Stimulated activated CD8-positive, alpha-beta memory T cell treated with anti-CD3 and anti-CD28 coated beads, Interleukin-15, amount 100 ng/mL, for 1 hour (primary cell): Measurements from ENCODE around the gene HRC.
"Not testable (repeated sequence)": the region's sequence is repeated elsewhere in the genome, so short reads cannot be mapped to it uniquely, and the experiment has no call there.

ENCODE experiments used
- DNase-seq: peaks from one replicate; pipeline ENCODE4 v3.0.0-alpha.2; 2020; ENCODE audit warnings: low read depth

The HRC gene

DNA sequence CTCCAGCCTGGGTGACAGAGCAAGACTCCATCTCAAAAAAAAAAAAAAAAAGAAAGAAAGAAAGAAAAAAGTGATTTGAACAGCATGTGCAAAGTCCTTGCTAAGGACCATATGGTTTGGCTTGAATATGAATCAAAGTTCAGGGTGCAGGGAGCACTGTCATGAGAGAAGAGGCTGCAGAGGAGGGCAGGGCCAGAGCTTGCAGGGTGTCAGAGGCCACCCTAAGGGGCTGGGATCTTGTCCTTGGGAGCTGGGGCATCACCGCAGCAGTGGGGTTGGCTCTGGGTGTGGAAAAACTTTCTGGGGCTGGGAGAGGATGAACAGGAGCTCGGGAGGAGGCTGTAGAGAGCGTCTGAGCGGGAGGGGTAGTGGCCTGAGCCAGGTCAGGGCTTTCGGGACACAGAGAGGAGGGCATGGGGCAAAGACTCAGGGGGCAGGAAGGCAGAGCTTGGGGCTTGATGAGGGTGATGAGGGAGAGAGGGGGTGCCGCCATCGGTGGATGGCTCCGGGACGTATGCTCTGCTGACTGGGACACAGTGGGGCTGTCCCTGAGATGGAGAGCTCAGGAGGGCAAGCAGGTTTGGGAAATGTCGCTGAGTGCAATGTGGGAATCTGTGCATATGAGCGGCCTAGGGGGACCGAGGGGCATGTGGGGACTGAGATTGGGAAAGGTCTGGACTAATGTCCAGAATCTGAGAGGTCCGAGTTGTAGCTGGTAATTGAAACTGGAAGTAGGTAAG, 5.4 kb upstream of the HRC start:
- DNase-seq, result no peak

DNA sequence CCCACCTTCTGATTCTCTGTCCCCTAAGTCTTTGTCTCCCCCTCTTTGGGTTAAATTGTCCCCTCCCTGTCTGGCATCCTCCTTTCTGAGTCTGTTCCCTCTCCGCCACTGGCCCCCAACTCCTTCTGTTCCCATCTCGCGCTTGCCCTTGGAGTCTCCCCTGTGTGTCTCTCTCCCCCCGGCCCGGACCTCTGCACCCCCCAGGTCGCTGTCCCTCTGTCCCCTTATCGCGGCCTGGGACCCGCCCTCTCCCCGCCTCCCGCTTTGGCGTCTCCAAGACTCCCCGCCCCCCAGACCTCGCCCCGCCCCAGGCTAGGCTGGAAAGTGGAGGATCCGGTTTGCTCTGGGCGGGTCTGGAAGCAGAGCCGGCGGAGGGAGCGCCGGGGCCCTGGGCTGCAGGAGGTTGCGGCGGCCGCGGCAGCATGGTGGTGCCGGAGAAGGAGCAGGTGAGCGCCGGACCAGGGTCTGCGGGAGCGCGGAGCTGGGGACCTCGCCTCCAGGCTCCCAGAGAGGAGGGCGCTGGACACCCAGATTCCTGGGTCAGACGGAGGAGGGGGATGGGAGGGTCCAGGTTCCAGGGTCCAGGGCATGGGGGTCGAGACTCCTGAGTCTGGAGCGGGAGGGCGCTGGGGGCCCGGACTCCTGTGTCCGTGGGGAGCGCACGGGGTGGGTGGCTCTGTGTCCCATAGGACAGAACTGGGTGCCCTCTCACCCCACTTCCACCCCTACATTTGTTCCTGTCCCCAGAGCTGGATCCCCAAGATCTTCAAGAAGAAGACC, 2.4 kb upstream of the HRC start, which contains the start of gene TRPM4:
Gene TRPM4, plus strand, starts transcription at position 348 of the 780 bp plus-strand sequence. Its CDS starts 75 bp downstream, at position 423.
- DNase-seq, result no peak

DNA sequence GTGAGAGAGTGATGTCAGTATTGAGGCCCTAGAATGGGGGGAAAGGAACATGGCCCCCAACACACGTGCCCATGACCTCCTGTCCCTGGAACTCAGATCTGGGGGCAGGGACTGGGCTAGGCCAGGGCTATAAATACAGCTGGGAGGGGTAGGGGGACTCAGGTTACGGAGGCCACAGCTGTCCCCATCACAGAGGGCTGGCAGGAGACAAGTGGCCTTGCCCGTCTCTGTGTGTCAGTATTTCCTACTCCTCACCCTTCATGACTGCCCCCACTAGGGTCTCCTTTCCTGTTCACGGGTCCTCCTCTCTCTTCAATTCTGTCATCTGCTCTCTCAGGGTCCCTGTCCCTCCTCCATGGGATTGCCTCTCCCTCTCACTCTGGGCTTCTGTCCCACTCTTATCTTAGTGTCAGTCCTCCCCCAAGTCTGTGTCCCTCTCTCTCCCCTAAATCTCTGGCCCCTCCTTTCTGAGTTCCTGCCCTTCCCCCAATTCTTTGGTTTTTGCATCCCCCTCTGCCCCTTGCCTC, 687 bp upstream of the HRC start:
- no peak for DNase-seq

DNA sequence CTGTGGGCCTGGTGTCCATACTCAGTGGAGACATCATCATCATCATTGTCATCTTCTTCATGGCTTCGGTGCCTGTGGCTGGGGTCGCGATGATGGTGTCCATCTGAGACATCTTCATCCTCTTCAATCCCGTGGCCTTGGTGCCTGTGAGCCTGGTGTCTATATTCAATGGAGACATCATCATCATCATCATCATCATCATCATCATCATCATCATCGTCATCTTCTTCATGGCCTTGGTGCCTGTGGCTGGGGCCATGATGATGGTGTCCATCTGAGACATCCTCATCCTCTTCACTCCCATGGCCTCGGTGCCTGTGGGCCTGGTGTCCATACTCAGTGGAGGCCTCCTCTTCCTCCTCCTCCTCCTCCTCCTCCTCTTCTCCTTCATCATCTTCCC, 917 bp downstream of the HRC start:
- DNase-seq, result no peak

DNA sequence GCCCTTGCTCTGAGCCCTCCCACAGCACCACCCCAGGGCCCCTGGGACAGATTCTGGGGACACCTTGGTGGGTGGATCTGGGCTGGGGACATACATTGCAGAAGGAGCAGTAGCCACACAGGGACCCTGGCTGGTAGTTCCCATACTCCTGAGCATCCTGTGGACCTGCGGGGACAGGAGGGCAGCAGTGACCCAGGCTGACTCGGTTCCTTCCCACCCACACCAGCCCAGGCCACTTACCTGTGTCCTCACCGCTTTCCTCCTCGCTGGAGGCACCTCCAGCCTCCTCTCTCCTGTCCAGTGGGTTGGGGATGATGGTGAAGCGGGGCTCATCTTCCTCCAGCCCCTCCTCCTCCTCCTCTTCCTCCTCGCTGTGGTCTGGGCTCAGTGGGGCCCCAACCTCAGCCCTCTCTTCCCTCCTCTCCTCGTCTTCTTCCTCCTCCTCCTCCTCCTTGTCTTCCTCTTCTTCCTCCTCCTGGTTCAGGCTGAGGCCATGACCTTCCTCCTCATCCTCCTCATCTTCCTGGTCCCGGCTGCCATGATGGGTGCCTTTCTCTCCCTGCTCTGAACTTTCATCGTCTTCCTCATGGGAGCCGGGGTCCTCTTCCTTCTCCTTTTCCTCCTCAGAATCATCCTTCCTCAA, 1.9 kb downstream of the HRC start:
- no peak for DNase-seq

DNA sequence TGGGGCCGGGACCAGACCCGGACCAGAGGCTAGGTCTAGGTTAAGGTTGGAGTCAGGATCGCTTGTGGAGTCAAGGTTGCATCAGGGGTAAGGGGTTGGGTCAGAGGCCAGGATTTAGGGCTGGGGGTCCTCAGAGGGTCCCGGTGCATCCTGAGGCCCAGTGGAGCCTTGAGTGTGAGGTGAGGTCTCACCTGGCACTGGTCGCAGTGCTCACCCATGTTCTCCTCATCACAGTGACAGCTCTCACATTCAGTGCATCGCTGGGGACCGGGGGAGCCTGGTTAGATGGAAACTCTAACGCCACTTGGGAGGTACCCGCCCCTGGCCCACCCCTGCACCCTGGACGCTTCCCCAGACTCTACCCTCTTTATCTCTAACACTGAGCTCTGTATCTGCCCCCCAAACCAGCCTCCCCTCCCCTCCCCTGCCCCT, 3.1 kb downstream of the HRC start:
- DNase-seq, result no peak

DNA sequence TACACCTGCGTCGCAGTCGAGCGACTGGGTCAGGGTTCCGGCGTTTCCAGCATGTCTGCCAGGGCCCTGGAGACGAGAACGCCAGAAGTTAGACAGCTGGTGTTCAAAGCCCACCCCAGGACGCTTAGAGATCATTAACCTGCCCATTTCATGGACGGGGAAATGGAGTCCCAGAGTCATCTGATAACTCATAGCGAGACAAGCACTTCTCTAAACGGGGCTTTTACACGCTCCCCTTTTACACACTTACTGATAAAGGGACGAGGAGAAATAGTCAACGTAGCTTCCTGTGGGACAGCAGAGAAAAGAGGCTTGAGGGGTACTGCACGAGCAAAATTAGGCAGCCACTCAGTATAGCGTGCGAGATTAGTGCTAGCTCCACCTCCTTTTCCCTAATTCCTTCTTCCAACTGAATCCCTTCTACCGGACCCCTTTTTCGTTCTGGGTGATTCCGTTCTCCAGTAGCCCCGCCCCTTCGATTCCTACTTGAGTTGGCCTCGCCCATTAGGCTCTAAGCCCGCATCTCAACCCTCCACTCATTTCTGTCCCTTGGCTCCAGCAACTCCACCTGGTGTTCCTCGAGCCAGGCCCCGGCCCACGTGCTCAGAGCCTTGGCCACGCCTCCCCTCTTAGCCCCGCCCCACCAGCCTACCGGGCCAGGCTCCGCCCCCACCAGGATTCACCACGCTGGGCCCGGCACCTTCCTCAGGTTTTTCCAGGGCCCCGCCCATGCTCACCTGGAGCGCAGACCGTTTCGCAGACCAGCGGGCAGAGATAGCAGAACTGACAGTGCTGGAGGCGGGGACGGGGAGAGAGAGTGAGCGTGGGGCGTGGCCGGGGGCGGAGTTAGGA, 3.7 kb downstream of the HRC start:
- no peak for DNase-seq

DNA sequence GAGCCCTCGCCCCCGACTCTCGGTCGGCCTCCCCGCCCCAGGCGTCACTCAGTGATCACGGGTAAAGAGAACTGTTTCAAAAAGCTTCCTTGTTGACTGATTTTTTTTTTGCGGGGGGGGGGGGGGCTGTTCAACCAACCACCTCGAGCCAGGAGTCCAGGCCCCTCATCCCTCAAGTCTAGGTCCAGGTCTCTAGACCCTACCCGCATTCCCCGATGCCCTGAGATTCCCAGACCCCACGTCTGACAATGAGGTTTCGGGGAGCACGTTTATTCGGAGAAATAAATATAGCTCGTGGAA, 4.3 kb downstream of the HRC start:
- DNase-seq, result no peak

DNA sequence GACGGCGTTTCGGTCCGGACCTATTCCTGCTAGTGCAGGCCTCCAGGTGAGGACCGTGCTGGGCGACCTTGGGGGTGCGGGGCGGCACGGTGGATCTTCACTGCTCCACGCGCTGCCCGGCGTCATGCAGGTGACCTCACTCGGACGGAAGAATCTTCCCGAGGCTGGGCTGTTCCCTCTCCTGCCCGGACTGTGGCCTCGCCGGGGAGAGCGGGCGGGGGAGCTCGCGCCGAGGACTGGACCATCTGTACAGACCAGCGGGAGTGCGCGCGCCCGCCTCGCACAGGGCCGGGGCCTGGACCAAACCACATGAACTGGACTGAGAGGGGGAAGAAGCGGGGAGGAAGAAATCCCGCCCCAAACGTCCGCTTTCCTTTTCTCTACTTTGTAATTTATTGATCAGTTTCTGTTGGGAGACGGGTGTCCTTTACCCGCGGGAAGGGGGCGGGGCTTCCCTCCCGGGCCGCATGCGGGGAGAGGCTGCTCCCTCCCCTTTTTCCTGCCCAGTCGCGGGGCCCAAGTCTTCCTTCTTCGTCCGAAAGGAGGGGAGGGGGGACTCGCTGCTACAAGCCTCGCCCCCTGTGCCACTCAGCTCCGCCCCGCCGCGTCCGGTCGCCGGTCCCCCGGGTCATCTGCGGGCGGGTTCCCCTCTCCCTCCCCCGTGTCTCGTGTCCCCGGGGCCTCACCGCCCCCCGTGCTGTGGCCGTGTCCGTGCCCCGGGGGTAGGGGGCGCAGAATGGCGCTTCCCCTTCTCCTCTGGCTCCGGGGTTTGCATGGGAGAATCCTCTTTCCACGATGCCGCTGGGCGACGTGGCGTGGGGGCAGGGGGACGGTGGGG, 4.9 kb downstream of the HRC start:
- no peak for DNase-seq

DNA sequence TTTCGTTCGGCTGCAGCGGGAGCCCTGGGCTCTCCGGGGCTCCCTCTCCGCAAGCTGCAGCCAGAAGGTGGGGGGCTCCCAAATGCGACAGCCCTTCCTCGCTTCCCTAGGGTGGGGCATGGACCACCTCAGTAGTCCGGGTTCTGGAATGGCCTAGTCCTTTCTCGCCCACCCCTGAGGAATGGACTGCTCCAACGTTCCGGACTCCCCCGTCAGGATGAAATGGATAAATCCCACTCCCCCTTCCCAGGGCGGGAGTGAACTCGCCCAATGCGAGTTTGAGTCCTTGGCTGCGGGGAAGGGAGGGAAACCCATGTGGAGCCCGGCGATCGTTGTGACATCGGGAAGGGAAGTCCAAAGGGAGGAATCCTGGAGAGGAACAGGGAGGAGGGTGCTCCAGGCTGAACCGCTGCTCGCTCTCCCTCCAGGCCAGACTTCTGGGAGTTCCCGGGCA, 5.5 kb downstream of the HRC start:
- DNase-seq, result no peak

DNA sequence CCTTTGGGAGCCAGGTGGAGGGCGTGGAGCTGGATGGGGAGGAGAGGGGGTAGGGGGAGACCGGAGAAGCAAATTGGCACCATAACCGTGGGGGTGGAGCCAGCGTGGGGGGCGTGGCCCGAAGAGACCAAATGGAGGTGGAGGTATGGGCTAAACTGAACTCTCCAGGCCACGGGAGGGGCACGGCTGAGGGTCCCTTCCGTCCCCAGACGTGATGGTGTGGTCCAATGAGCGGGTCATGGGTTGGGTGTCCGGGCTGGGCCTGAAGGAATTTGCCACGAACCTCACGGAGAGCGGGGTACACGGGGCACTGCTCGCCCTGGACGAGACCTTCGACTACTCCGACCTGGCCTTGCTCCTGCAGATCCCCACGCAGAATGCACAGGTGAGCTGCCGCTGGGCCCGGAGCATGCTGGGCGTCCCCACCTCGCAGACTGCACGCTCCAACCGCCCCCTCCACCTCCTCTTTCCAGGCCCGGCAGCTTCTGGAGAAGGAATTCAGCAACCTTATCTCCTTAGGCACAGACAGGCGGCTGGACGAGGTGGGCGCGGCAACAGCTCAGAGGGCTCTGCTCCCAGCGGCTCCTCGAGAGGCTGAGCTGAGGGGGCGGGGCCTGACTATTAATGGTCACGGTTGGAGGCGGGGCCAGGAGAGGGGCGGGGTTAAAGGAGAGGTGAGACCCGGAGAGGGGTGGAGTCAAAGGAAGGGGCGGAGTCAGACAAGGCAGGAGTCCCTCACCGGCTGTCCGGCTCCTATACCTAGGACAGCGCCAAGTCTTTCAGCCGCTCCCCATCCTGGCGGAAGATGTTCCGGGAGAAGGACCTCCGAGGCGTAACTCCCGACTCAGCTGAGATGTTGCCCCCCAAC, 6.2 kb downstream of the HRC start:
- DNase-seq, result peak; percentile 54

DNA sequence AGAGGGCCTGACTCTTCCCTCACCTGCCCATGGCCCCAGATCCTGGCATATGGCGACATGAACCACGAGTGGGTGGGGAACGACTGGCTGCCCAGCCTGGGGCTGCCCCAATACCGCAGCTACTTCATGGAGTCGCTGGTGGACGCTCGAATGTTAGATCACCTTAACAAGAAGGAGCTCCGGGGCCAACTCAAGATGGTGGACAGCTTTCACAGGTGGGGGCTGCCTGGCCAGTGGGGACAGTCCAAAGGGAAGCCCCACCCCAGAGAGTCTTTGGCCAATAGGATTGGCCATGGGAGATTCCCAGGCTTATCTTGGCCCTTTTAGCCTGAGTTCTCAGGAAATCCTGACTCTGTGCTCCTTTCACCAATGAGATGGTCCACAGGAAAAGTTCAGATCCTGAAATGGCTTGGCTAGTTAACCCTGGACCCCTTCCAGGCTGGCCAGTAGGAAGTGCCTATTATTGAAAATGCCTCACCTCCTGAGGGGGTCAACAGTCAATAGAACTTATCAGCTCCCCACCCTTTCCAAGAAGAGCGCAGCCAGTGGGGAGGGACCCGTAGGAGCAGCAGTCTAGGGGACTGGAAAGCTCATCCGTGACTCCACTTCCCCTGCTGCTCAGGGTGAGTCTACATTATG, 7.0 kb downstream of the HRC start:
- no peak for DNase-seq

DNA sequence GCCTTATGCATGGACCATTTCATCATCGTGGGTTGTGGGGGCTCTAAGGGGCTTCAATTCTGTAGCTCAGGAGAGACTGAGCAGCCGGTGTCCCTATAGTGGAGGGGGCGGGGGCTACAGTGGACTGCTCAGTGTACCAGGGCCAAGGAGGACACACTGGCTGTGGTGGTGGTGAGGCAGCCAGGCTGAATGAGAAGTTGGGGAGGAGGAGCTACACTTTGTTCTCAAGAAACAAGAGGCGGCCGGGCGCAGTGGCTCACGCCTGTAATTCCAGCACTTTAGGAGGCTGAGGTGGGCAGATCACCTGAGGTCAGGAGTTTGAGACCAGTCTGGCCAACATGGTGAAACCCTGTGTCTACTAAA, 8.8 kb downstream of the HRC start:
- DNase-seq, result not testable (repeated sequence)

DNA sequence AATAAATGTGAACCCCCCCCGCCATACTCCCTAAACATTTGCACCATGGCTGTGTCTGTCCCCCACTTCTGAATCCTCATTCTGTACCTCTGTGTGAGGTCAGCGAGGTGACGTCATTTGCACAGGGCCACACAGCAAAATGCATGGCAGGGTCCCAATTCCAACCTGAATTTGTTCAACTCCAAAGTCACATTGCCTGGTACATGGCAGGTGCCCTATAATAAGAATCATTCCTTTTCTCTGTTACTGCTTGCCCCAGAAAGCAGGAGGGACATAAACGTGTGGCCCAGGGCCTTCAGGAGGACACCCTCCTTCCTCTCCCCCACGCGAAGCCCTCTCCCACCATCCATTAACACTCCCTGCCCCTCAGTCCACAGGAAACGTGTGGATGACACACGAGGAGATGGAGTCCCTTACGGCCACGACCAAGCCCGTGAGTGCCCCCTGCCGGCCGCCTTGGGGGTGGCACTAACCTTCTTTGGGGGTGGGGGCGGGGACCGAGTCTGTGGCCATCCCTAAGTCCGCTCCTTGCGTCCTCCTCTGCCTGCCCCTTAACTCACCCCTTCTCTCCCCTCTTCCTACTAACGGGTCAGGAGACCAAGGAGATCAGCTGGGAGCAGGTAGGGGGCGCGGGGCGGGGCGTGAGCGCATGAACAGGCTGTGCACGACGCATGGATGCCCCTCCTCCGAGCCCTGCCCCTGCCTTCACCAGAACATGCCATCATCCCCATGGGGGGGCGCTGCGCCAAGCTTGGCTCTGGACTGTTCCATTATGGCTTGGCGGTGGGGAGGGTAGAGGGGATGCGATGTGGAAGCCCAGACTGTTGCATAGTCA, 9.4 kb downstream of the HRC start:
- DNase-seq, result peak; percentile 61

DNA sequence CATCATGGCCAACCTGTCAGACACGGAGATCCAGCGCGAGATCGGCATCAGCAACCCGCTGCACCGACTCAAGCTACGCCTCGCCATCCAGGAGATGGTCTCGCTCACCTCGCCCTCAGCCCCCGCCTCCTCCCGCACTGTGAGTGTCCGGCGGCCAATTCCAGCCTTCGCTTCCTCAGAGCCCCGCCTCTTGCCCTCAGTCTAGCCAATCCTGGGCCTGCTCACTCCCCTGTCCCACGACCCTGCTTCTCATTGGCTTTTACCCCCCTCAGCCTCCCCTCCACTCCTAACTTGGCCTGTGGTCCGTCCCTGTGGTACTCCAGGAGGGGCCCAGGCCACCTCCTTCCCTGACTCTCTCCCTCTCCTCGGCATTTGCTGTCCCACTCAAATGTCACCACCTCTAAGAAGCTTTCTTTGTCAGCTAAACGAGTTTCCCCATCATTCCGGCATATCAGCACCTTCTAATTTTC, 12.3 kb downstream of the HRC start:
- peak; percentile 37 for DNase-seq

DNA sequence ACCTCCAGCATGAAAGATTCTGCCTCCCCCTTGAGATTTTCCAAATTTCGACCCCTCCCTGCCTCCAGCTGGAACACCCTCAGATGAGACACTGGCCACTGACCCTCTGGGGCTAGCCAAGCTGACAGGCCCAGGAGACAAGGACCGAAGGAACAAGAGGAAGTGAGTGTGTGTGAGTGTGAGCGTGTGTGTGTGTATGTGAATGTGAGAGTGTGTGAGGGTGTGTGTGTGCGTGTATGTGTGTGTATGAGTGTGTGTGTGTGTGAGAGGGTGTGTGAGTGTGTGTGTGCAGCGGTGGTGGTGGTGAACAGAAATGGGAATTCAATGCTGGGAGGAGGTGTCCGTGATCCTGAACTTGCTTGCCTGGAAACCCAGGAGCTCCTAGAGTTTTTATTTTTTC, 13.8 kb downstream of the HRC start:
- DNase-seq, result no peak

DNA sequence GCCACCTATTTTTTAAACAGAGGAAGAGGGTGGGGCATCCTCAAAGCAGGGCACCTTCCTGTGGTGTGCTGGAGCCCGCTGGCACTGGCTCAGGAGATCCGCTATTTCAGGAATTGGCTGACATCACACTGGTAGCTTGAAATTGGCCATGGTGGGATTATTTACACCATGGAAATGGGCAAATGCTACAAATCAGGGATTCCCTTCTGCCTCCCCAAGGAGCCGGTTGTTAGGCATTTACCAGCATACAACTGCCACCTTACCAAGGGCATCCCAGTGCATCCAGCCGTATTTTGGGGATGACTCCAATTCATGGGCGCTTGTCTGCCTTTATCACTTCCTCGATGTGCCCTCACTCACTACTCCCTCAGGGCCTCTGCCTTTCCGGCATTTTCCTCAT, 14.2 kb downstream of the HRC start:
- DNase-seq, result no peak

DNA sequence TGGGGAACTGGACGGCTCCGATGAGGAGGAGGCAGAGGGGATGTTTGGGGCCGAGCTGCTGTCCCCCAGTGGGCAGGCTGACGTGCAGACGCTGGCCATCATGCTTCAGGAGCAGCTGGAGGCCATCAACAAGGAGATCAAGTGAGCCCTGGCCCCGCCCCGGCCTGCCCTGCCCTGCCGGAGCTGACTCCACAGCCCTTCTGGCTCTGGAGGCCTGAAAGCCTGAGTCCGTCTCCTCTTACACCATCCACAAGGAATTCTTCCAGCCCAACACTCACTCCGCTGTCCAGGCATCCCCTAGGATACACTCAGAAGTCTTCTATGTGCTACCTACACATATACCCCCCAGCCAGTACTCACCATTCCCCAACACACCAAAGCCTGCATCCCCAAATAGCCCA, 18.4 kb downstream of the HRC start:
- DNase-seq, result no peak

DNA sequence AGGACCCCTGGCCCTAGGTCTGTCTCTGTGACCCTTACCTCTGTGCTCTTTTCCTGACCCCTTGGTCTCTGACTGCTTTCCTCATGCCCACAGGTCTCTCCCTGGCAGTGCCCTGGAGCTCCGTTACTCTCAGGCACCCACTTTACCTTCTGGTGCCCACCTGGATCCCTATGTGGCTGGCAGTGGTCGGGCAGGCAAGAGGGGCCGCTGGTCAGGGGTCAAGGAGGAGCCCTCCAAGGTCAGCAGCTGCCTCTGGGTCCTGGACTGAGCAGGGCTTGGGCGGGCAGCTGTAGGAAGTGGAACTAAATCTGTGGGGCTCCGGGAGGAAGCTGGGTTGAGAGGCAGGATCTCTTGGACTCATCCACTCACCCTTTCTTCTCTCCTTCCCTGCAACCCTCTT, 19.5 kb downstream of the HRC start:
- no peak for DNase-seq
